GM12873 (cell line): Measurements from ENCODE around the gene MOV10L1.

Experiments
- CTCF ChIP-seq: IDR thresholded peaks from 2 replicates; pipeline ENCODE4 v1.5.1; 2012; ENCODE audit warnings: low read depth, mild to moderate bottlenecking, moderate library complexity, low read length, control low read depth; ENCODE audit not compliant: insufficient read depth; ENCODE audit errors: missing control alignments

The MOV10L1 gene

GRCh38 chr22:50104141-50104544, 14.3 kb downstream of the MOV10L1 start:
- TF ChIP-seq CTCF: no peak

- TF ChIP-seq CTCF: no peak
These were observed 15.6 kb downstream of the MOV10L1 start for GRCh38 chr22:50105208-50106100.

- TF ChIP-seq CTCF: no peak
These were observed 17.7 kb downstream of the MOV10L1 start for GRCh38 chr22:50107529-50107928.

- no peak for TF ChIP-seq CTCF
These were observed 21.2 kb downstream of the MOV10L1 start for GRCh38 chr22:50111056-50111455.

GRCh38 chr22:50112151-50113118, 22.6 kb downstream of the MOV10L1 start:
- no peak for TF ChIP-seq CTCF

GRCh38 chr22:50114221-50115021, 24.6 kb downstream of the MOV10L1 start:
- no peak for TF ChIP-seq CTCF
